KMS-11 (cell line): ENCODE data around the gene NKAIN2.

ENCODE experiments used
- H2AFZ ChIP-seq: fragments of 200-600 bp; sonication (generic); 2 replicates; pipeline ENCODE4 v1.6.1; 2016; ENCODE audit warnings: antibody characterized with exemption, mixed run types, low read depth
- H3K27ac ChIP-seq: fragments of 200-600 bp; sonication (generic); 2 replicates; pipeline ENCODE4 v1.6.1; 2016; ENCODE audit warnings: mild to moderate bottlenecking, mixed run types
- H3K27me3 ChIP-seq: fragments of 200-600 bp; sonication (generic); 2 replicates; pipeline ENCODE4 v1.6.1; 2017; ENCODE audit warnings: mild to moderate bottlenecking, low read depth, mixed run types, moderate library complexity; ENCODE audit not compliant: insufficient read depth
- H3K36me3 ChIP-seq: fragments of 200-600 bp; sonication (generic); 2 replicates; pipeline ENCODE4 v1.6.1; 2017; ENCODE audit warnings: mild to moderate bottlenecking, mixed run types; ENCODE audit not compliant: insufficient read depth
- H3K4me1 ChIP-seq: fragments of 200-600 bp; sonication (generic); 2 replicates; pipeline ENCODE4 v1.6.1; 2016; ENCODE audit warnings: mild to moderate bottlenecking, low read depth, mixed run types; ENCODE audit not compliant: poor library complexity, severe bottlenecking
- H3K4me2 ChIP-seq: fragments of 200-600 bp; sonication (generic); 2 replicates; pipeline ENCODE4 v1.7.0; 2016; ENCODE audit warnings: mild to moderate bottlenecking, mixed run types
- H3K4me3 ChIP-seq: fragments of 200-600 bp; sonication (generic); IDR thresholded peaks from 2 replicates; pipeline ENCODE4 v1.6.1; 2017; ENCODE audit warnings: low read depth, low read length, mixed read lengths; ENCODE audit not compliant: insufficient read depth
- H3K79me2 ChIP-seq: fragments of 200-600 bp; sonication (generic); 2 replicates; pipeline ENCODE4 v1.6.1; 2016; ENCODE audit warnings: low read depth, mixed run types; ENCODE audit not compliant: insufficient read depth
- H3K9ac ChIP-seq: fragments of 200-600 bp; sonication (generic); 2 replicates; pipeline ENCODE4 v1.6.1; 2016; ENCODE audit warnings: mild to moderate bottlenecking, mixed run types
- H4K20me1 ChIP-seq: fragments of 200-600 bp; sonication (generic); 2 replicates; pipeline ENCODE4 v1.6.1; 2016; ENCODE audit warnings: mild to moderate bottlenecking, mixed run types; ENCODE audit not compliant: insufficient read depth
- TF ChIP-seq, protein P1 (sequence below): fragments of 200-600 bp; sonication (generic); conservative IDR thresholded peaks from 2 replicates; pipeline ENCODE4 v1.6.1; 2017; ENCODE audit warnings: low read depth, mild to moderate bottlenecking, antibody characterized with exemption, low read length, moderate library complexity, mixed read lengths

Gene NKAIN2

DNA sequence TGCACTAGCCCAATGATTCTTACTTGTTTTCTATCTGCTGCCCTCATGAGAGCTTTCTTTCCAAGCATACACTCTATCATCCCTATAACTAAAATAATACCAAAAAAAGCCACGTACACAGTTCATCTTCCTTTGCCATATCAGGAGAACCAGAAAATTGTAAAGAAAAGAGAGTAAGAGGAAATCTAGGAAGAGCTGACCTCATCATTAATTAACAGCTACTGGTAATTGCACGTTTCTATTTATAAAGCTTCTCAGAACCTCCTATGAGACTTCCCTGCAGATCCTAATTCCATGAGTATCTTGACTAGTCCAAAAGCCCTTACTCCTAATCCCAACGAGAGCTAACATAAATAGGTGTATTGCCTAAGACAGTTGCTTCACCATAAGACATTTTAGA, 967.1 kb downstream of the NKAIN2 start:
- H3K36me3 ChIP-seq: no peaks in the 10 kb centered on the region
- TF ChIP-seq, protein P1, sequence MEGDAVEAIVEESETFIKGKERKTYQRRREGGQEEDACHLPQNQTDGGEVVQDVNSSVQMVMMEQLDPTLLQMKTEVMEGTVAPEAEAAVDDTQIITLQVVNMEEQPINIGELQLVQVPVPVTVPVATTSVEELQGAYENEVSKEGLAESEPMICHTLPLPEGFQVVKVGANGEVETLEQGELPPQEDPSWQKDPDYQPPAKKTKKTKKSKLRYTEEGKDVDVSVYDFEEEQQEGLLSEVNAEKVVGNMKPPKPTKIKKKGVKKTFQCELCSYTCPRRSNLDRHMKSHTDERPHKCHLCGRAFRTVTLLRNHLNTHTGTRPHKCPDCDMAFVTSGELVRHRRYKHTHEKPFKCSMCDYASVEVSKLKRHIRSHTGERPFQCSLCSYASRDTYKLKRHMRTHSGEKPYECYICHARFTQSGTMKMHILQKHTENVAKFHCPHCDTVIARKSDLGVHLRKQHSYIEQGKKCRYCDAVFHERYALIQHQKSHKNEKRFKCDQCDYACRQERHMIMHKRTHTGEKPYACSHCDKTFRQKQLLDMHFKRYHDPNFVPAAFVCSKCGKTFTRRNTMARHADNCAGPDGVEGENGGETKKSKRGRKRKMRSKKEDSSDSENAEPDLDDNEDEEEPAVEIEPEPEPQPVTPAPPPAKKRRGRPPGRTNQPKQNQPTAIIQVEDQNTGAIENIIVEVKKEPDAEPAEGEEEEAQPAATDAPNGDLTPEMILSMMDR: no peak

GRCh38 chr6:124772733-124773319, 969.2 kb downstream of the NKAIN2 start:
- Histone ChIP-seq H3K79me2 (no peaks in the 10 kb centered on the region), H3K27ac (no peak overlapping the region), H3K27me3 (no peaks in the 10 kb centered on the region), H4K20me1 (no peaks in the 10 kb centered on the region), H3K4me1 (no peaks in the 10 kb centered on the region), H3K4me3 (no peak overlapping the region), H3K4me2 (no peak overlapping the region), H3K36me3 (no peaks in the 10 kb centered on the region), H2AFZ (no peak overlapping the region), H3K9ac (no peak overlapping the region)
- TF ChIP-seq, protein P1: no peak

More for the DNA sequence above, 967.1 kb downstream of the NKAIN2 start:
- Histone ChIP-seq H3K9ac (no peak overlapping the region), H3K27me3 (no peaks in the 10 kb centered on the region), H3K4me1 (no peaks in the 10 kb centered on the region), H3K4me3 (no peak overlapping the region), H4K20me1 (no peaks in the 10 kb centered on the region), H2AFZ (no peak overlapping the region), H3K27ac (no peak overlapping the region), H3K4me2 (no peak overlapping the region), H3K79me2 (no peaks in the 10 kb centered on the region)

DNA sequence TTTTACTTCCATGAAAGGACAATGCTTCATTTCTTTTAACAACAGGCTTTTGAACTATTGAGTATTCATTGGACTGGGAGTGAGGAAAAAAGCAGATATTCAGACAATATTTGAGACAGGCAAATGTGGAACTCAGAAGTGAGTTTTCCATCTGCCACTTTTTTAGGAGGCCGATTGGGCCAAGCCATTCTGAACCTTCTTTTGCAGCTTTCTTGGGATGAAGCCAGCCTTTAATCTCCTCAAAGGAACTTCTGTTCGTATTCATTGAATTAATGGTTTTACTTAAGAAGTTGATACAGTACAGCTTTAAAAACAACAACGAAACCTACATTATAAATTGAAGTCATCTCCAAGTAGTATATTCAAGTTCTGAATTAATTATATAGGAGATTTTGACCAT, 971.5 kb downstream of the NKAIN2 start:
- H3K27me3 ChIP-seq: no peaks in the 10 kb centered on the region
- no peak overlapping the region for H2AFZ ChIP-seq
- H3K36me3 ChIP-seq: no peaks in the 10 kb centered on the region
- no peak overlapping the region for H3K27ac ChIP-seq
- no peaks in the 10 kb centered on the region for H4K20me1 ChIP-seq
- H3K4me2 ChIP-seq: no peak overlapping the region
- no peak overlapping the region for H3K9ac ChIP-seq
- H3K4me3 ChIP-seq: no peak overlapping the region
- no peaks in the 10 kb centered on the region for H3K4me1 ChIP-seq
- no peaks in the 10 kb centered on the region for H3K79me2 ChIP-seq
- TF ChIP-seq, protein P1: no peak

- TF ChIP-seq, protein P1: no peak
- H4K20me1 ChIP-seq: no peaks in the 10 kb centered on the region
- no peak overlapping the region for H3K27ac ChIP-seq
- no peak overlapping the region for H3K9ac ChIP-seq
- H3K4me2 ChIP-seq: no peak overlapping the region
- no peaks in the 10 kb centered on the region for H3K79me2 ChIP-seq
- H3K4me3 ChIP-seq: no peak overlapping the region
- no peaks in the 10 kb centered on the region for H3K27me3 ChIP-seq
- no peaks in the 10 kb centered on the region for H3K4me1 ChIP-seq
- no peaks in the 10 kb centered on the region for H3K36me3 ChIP-seq
- H2AFZ ChIP-seq: no peak overlapping the region
These were observed 974.2 kb downstream of the NKAIN2 start for GRCh38 chr6:124777863-124778262.
